Upper lobe of left lung (tissue), 6 donors: Measurements from ENCODE around the gene EMILIN3. TPM values are rescaled to one million over a fixed set of nuclear protein-coding genes. Genes with fewer than 3 reads are reported as not detected.

Experiments used
- ATAC-seq, 2 donors: fragments of 200-7000 bp; cut with Tn5 transposase; one replicate each; pipeline ENCODE4 v1.9.1; 2022; ENCODE audit warnings: mild to moderate bottlenecking in 2 of 2, moderate library complexity in 2 of 2; ENCODE audit not compliant: low FRiP score in 2 of 2
- DNase-seq, 2 donors: peaks; one replicate each; pipeline ENCODE4 v3.0.0-alpha.2; 2019 to 2020
- H3K27ac ChIP-seq, 4 donors: fragments of 200-600 bp; sonication (generic); one replicate each; pipeline ENCODE4 v1.5.1; 2016 to 2019
- H3K27me3 ChIP-seq, 4 donors: fragments of 200-600 bp; sonication (generic); one replicate each; pipeline ENCODE4 v1.5.1; 2017 to 2019
- H3K36me3 ChIP-seq, 4 donors: fragments of 200-600 bp; sonication (generic); one replicate each; pipeline ENCODE4 v1.5.1; 2016 to 2019
- H3K4me1 ChIP-seq, 4 donors: fragments of 200-600 bp; sonication (generic); one replicate each; pipeline ENCODE4 v1.5.1; 2018 to 2019
- H3K4me3 ChIP-seq, 4 donors: fragments of 200-600 bp; sonication (generic); one replicate each; pipeline ENCODE4 v1.5.1; 2017 to 2019; ENCODE audit warnings: mild to moderate bottlenecking in 2 of 4, moderate library complexity in 1 of 4
- H3K9me3 ChIP-seq, 4 donors: fragments of 200-600 bp; sonication (generic); one replicate each; pipeline ENCODE4 v1.5.1; 2018 to 2019
- EP300 ChIP-seq, 4 donors: sonication (generic); formaldehyde crosslinking; IDR thresholded peaks; one replicate each; pipeline ENCODE4 v1.5.1; 2017; ENCODE audit warnings: antibody characterized with exemption in 4 of 4, control low read depth in 2 of 4
- POLR2A ChIP-seq, 4 donors: fragments of 450-650 bp; IDR thresholded peaks; one replicate each; pipeline ENCODE4 v1.5.1; 2016 to 2017; ENCODE audit warnings: antibody characterized with exemption in 4 of 4, mild to moderate bottlenecking in 2 of 4
- POLR2AphosphoS5 ChIP-seq, 2 donors: sonication (generic); formaldehyde crosslinking; IDR thresholded peaks; one replicate each; pipeline ENCODE4 v1.5.1; 2017; ENCODE audit warnings: antibody characterized with exemption in 2 of 2
- WGBS, 2 donors: methylation state at CpG; one replicate each; pipeline ENCODE4 v1.1.5; 2017 to 2018; 5-methylcytosine and 5-hydroxymethylcytosine counted together
- total RNA-seq, 6 donors: library from RNA; depleted of rRNA in 4 of 6; stranded (reverse); fragments of >200 nt in 4 of 6; gene quantifications; one replicate each; pipeline versions ENCODE4 v1.1.0 to v1.2.1, GENCODE V29; 2016 to 2021
- TF ChIP-seq, protein P1 (sequence below), 6 experiments: fragments of 450-650 bp in 4 of 6; fragments of 200-600 bp in 2 of 6; sonication (generic) in 2 of 6; IDR thresholded peaks; one replicate each; pipeline ENCODE4 v1.5.1; 2016 to 2019; ENCODE audit warnings: antibody characterized with exemption in 6 of 6
- donor health status: DM: no; HTN: no; CAD: no; lungs with moderate emphysema.
- donor health status: DM: no; HTN: yes; CAD: no; lungs with severe emphysema.

The EMILIN3 gene
- total RNA-seq, 6 donors from 2014 or later = 0.06 to 0.61 (median 0.16) TPM; not detected in 2

DNA sequence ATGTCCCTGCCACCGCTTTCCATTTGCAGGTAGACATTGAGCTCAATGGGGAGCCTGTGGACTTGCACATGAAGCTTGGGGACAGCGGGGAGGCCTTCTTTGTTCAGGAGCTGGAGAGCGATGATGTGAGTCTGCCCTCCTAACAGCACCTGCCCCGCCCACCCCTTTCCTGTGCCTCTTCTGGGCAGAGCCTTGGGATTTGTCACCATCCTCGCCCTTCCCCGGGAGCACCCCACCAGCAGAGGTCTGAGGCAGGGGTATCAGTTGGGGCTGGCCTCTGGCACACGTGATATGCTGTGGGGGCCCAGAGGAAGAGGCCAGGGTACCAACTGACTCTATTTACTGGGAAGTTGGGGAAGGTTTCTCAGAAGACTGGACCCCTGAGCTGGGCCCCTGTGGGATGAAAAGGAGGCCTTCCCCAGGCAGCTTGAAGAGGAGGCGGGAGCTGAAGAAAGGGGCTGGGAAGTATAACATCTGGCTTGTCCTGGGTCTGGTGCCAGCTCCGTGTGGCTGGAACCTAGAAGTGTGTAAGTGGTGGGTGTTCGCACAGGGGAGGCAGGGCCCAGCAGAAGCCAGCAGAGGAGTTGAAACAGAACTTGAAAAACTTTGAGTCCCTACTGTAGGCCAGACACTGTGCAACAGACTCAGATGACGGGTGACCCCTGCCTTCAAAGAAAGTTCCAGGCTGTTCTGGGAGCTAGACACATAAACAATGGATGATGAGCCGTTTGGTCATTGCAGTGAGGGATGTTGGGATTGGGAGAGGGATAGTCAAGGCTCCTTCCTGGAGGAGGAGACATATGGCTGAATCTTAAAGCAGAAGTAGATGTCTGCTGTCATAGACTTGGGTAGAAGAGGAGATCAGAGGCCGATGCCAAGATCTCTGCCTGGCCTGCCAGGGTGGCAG lies 18.8 kb downstream of the EMILIN3 start:
- DNase-seq (no peak), ATAC-seq (no peak)
- TF ChIP-seq POLR2AphosphoS5 (IDR thresholded peaks at IDR 0.05) (no peak), POLR2A (IDR thresholded peaks at IDR 0.05) (no peak), EP300 (IDR thresholded peaks at IDR 0.05) (no peak)
- TF ChIP-seq, protein P1, sequence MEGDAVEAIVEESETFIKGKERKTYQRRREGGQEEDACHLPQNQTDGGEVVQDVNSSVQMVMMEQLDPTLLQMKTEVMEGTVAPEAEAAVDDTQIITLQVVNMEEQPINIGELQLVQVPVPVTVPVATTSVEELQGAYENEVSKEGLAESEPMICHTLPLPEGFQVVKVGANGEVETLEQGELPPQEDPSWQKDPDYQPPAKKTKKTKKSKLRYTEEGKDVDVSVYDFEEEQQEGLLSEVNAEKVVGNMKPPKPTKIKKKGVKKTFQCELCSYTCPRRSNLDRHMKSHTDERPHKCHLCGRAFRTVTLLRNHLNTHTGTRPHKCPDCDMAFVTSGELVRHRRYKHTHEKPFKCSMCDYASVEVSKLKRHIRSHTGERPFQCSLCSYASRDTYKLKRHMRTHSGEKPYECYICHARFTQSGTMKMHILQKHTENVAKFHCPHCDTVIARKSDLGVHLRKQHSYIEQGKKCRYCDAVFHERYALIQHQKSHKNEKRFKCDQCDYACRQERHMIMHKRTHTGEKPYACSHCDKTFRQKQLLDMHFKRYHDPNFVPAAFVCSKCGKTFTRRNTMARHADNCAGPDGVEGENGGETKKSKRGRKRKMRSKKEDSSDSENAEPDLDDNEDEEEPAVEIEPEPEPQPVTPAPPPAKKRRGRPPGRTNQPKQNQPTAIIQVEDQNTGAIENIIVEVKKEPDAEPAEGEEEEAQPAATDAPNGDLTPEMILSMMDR (IDR thresholded peaks at IDR 0.05) = no peak
- WGBS, 2 donors = 84 to 91% methylated on average over 9 to 11 of the region's 13 CpGs
- Histone ChIP-seq H3K36me3 (peaks cover 0 to 30% (median 12%) of the 10 kb centered on the region in 4 donors), H3K27ac (no peak overlapping the region), H3K4me3 (no peak overlapping the region), H3K27me3 (no peaks in the 10 kb centered on the region), H3K9me3 (no peaks in the 10 kb centered on the region), H3K4me1 (peaks cover 0 to 7% (median 0%) of the 10 kb centered on the region in 4 donors)

DNA sequence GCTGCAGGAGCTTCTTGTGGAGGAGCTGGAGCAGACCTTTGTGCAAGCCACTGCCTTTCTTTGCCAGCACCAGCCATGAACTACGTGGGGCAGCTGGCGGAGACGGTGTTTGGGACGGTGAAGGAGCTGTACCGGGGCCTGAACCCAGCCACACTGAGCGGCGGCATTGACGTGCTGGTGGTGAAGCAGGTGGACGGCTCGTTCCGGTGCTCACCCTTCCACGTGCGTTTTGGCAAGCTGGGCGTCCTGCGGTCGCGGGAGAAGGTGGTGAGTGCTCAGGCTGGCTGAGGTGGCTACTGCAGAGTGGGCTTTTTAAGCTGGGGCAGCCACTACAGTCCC lies 20.9 kb downstream of the EMILIN3 start:
- no peak for DNase-seq
- no peak for ATAC-seq
- H3K9me3 ChIP-seq = no peaks in the 10 kb centered on the region
- H3K36me3 ChIP-seq = peaks cover 0 to 15% (median 6%) of the 10 kb centered on the region in 4 donors
- no peak overlapping the region for H3K4me3 ChIP-seq
- H3K27me3 ChIP-seq = no peaks in the 10 kb centered on the region
- no peak overlapping the region for H3K27ac ChIP-seq
- 95% methylated on average over 13 to 17 of the region's 17 CpGs for WGBS, 2 donors
- H3K4me1 ChIP-seq = peaks cover 0 to 15% (median 8%) of the 10 kb centered on the region in 4 donors
- TF ChIP-seq POLR2AphosphoS5 (IDR thresholded peaks at IDR 0.05) (no peak), POLR2A (IDR thresholded peaks at IDR 0.05) (no peak), EP300 (IDR thresholded peaks at IDR 0.05) (no peak)
- TF ChIP-seq, protein P1 (IDR thresholded peaks at IDR 0.05) = no peak

DNA sequence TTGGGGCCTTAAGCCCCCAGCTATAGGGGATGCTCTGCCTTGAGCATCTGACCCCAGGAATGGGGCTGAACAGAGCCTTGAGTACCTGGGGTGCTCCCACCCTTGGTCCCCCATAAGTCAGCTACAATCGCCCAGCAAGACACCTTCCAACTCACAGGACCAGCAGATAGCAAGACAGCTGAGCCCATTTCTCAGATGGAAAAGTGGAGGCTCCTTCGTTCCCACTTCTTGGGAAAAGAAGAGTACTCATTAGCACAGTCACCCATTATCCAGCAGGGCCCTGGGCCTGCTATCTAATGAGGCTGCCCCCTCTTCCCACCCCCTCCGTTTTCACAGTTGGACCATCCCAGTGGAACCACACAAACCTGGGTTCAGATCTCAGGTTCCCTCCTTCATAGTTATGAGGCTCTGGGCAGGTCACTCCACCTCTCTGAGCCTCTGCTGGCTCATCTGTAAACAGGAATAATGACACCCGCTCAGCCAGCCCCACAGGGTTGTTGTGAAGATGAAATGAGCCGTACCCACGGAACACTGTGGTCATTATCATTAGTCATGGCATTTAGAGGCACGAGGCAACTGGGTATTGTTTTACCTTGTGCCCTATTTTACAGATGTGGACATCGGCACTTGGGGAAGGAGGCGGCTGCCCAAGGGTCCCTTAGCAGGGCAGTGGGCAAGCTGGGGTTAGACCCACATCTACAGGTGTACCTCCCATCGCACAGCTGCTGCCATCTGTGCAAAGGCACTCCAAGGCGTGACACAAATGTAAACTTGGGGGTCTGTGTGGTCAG lies 21.5 kb downstream of the EMILIN3 start:
- Histone ChIP-seq H3K36me3 (peaks cover 0 to 14% (median 4%) of the 10 kb centered on the region in 4 donors), H3K27ac (no peak overlapping the region), H3K4me1 (peaks cover 4 to 21% (median 10%) of the 10 kb centered on the region in 4 donors), H3K9me3 (no peaks in the 10 kb centered on the region), H3K4me3 (no peak overlapping the region), H3K27me3 (no peaks in the 10 kb centered on the region)
- DNase-seq (no peak), ATAC-seq (no peak)
- TF ChIP-seq, protein P1 (IDR thresholded peaks at IDR 0.05) = no peak
- TF ChIP-seq EP300 (IDR thresholded peaks at IDR 0.05) = no peak
- TF ChIP-seq POLR2AphosphoS5 (IDR thresholded peaks at IDR 0.05) = no peak
- TF ChIP-seq POLR2A (IDR thresholded peaks at IDR 0.05) = no peak
- WGBS, 2 donors = 91 to 98% methylated on average over 6 to 11 of the region's 11 CpGs

DNA sequence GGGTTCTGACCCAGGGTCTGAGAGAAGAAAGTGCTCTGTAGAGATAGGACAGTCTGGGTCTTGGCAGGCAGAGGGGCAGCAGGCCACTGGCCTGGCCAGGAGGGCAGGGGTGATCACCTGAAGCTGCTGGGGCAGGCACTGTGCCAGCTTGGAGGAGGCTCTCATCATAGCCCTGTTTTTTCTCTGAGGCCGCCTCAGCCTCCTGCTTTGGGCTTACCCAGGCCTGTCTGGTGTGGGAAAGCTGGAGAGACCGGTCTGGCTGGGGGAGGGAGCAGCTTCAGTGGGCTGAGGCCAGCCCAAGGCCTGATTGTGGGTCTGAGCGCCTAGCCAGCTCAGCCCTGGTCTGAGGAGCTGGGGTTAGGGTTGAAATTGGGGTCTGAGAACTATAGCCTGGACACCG lies 22.1 kb downstream of the EMILIN3 start:
- H3K27ac ChIP-seq = no peak overlapping the region
- no peaks in the 10 kb centered on the region for H3K9me3 ChIP-seq
- TF ChIP-seq EP300 (IDR thresholded peaks at IDR 0.05) (no peak), POLR2AphosphoS5 (IDR thresholded peaks at IDR 0.05) (no peak), POLR2A (IDR thresholded peaks at IDR 0.05) (no peak)
- TF ChIP-seq, protein P1 (IDR thresholded peaks at IDR 0.05) = no peak
- no peak for ATAC-seq
- H3K4me1 ChIP-seq = peaks cover 10 to 27% (median 17%) of the 10 kb centered on the region in 4 donors
- whole genome bisulfite sequencing, 2 donors = 83 to 87% methylated on average over 1 to 4 of the region's 4 CpGs
- peaks cover 0 to 9% (median under 1%) of the 10 kb centered on the region in 4 donors for H3K36me3 ChIP-seq
- DNase-seq = no peak
- H3K4me3 ChIP-seq = no peak overlapping the region
- H3K27me3 ChIP-seq = no peaks in the 10 kb centered on the region
